ENCODE results near the gene CLIC5. TPM values are rescaled to one million over a fixed set of nuclear protein-coding genes. Genes with fewer than 3 reads are reported as not detected.

CLIC5 gene
- polyA plus RNA-seq, 1 donor: 16.5 TPM

DNA sequence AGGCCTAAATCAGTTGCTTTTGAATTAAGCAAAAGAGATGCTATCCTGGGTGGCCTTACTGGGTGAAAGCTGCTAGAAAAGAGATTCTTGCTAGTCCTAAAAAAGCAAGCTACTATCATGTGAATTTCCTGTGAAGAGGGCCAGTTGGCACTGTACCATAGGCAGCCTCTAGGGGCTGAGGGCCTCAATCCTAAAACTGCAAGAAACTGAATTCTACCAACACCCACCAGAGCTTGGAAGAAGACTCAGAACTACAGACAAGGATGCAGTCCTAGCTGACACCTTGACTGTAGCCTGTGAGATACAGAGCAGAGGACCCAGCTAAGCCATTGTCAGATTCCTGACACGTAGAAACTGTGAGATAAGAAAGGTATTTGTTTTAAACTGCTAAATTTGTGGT, 24.5 kb downstream of the CLIC5 start:
- DNase-seq: no peak

DNA sequence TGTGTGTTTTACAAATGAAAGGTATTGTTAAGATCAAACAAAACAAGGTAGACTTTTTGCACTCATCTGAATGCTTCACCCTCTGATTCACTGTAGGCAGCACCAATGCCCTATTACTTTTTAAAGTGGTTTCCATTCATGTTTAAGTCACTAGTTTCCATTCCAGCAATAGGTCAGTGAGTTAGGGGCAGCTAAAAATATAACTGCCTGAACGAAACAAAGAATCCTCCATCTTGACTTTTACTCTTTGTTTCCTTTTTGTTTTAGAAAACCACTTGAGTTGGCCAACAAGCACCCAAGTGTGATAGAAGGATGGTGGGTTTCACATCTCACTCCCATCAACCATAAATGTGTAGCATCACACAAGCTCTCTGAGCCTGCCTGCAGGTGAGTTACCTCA, 25.5 kb downstream of the CLIC5 start:
- no peak for DNase-seq

DNA sequence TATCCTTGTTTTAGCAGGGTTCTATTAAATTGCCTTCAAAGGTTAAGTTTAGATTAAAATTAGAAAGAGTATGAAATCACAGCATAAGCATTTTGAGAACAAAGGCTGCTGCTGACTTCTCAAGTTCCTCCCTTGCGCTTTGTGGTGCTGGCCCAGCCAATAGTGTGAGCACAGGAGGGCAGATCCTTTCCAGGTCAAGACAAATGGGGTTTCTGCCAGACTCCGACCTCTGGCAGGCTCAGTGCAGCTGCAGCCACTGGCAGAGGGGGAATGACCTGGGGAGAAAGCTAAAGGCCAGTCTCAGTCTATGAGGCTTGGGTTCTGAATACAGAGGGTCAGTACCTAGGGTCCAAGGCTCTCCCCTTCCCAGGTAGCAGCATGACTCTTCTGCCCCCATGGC, 27.0 kb downstream of the CLIC5 start:
- DNase-seq: no peak

DNA sequence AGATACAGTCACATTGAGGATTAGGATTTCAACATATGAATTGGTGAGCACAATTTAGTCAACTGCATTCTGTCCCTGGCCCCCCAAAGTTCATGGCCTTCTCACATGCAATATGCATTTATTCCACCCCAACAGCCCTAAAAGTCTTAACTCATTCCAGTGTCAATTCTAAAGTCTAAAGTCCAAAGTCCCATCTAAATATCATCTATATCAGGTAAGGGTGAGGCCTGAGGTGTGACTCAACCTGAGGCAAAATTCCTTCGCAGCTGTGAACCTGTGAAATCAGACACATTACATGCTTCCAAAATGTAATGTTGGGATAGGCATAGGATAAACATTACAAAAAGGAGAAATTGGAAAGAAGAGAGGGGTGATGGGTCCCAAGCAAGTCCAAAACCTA, 27.8 kb downstream of the CLIC5 start:
- DNase-seq: no peak

DNA sequence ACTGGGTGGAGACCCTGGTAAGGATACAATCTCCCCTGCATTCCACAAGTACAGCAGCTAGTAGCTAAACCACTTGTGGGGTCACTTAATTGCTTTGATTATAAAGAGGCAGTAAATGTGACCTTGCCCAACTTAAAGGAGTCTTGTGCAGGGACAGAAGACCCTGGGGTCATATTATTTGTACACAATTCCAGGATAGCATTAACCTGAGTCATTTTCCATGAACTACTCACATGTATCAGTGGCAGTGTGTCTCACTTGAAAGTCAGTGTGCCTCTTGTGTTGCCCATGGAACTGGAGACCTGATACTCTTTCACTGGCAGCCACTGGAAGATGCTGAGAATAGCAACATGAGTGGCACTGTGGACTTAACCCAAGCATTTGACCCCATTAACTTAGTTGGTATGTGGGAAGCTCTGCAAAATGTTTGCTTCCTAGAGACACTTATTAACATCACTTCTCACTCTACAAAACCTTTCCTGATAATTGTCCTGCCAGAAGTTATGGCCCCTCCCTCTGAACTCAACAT, 28.9 kb downstream of the CLIC5 start:
- DNase-seq: no peak

DNA sequence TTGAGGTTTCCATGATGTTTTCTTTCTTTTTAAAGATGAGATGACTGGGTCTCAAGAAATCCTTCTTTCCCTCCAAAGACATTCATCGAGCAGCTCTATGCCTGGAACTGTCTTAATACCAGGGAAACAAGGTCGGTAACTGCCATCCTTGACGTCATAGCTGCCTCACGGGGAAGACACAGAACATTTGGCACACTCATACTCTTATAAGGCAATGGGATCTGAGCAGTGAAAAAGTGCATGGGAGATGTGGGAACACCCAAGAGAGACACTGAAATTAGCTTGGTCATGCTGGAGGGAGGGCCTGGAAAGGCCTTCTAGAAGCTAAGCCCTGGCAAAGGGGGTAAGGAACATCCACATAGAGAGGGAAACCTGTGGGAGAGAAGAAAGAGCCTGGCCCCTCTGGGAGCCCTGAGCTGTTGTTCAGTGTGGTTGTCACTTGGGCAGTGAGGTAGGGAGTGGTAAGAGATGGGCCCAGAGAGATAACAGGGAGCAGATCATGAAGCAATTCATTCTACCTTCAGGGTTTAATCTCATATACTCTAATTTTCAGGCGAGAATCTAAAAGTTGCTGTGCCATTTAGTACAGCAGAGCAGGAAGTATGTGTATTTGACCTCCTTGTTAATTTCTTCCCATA, 30.8 kb downstream of the CLIC5 start:
- DNase-seq: no peak

GRCh38 chr6:45984347-45984746, 31.3 kb downstream of the CLIC5 start:
- DNase-seq: no peak

DNA sequence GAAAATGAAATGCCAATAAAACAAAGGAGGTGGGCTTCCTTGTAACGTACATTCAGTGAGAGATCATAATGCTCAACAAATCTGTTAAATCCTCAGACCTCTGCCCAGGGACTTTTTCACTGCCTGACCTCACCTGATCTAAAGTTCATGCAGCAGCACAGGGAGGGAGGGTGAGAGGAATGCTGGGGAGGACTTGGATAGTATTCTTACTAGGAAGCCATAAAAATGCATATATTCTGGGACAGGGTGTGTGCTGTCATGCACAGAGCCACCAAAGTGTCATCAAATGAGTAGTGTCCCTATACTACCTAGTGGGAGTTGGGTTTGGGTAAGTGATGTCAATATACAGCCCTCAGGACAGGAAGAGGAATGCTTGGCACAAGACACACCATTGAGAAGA, 32.6 kb downstream of the CLIC5 start:
- DNase-seq: no peak

DNA sequence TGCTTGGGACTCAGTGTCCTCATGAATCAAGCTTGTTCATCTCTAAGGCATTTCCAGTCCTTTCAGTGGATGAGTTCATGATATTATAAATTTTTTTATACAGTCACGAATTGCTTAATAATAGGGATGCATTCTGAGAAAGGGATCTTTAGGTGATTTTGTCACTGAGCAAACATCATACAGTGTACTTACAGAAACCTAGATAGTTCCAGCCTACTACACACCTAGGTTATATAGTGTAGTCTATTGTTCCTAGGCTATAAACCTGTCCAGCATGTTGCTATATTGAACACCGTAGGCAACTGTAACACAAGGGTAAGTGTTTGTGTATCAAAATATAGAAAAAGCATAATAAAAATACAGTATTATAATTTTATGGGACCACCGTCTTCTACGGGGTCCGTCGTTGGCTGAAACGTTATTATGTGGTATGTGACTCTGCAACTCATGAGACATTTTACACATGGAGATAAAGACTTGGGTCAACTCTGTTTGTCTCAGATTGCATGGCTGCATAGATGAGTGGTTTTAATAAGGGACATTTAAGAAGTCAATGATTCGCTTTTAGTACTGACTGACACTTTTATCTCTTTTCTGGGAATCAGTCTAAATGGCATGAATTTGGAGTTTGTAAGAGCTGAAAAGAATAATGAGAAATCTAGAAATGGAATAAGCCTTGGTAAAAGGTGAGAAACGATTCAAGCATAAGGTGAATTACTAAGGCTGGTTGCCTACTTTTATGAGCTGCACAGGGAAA, 33.2 kb downstream of the CLIC5 start:
- no peak for DNase-seq

DNA sequence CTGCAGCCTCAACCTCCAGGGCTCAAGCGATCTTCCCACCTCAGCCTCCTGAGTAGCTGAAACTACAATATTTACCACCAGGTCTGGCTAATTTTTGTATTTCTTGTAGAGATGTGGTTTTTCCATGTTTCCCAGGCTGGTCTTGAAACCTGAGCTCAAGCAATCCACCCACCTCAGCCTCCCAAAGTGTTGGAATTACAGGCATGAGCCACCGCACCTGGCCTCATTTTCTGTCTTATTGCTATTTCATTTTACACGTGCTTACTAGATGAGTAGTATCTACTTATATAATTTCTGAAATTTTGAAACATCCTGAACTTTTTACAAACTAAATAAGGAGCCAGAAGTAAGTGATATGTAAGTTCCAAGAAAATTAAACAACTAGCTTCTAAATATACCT, 34.6 kb downstream of the CLIC5 start:
- no peak for DNase-seq

DNA sequence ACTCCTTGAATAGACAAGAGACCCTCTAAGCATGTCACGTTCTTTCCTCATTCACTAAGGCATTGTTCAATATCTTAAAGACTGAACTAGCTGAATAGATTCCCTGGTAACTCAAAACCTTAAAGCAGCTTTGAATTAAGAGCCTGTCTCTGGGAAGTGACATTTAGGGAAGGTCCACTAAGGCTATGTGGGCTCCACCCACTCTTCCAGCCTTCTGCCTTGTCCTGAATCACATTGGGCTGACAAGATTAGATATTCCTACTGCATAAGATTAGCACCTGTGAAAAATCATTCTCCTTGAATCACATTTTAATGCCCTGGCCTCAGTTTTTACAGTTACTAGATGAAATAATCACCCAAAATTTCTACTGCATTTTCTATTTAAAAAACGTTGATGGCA, 36.3 kb downstream of the CLIC5 start:
- no peak for DNase-seq

- DNase-seq: no peak
Observed at GRCh38 chr6:45974596-45974995, 41.1 kb downstream of the CLIC5 start.

GRCh38 chr6:45972795-45973503, 42.7 kb downstream of the CLIC5 start:
- no peak for DNase-seq

DNA sequence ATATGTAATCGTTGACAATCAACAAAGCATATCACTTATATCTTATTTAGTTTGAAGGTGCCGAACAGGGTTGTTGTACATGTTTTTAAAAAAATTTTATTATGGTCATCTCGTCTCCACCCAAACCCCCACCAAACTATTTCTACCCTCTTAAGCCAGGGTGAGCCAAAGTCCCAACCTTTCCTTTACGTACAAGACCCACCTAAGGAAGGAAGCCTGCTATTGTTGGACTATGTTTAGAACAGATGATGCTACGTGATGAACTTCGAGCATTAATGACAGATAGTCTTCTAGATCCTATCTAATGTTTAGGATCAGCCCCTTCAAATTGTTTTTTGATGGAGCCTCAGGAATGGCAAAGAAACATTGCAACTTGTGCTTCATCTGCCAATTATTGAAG, 44.4 kb downstream of the CLIC5 start:
- no peak for DNase-seq

DNA sequence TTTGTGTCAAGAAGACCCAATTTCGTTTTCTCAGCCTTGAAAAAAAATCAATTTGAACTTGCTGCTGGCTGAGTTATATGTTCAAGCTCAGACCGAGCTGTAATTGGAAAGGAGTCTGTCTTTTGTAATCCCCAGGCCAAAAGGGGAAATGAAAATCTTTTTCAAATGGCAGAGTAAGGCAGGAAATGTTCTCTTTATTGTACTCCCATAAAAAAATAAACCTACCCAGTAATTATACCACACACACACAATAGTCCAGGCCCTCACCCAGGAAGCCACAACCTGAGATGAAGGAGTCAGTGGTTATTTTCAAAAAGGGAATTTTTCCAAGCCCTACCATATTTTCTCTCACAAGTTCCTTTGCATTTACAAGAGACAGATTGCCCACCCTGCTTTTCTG, 45.3 kb downstream of the CLIC5 start:
- no peak for DNase-seq

- DNase-seq: no peak
Observed at GRCh38 chr6:45969883-45970282, 45.8 kb downstream of the CLIC5 start.

GRCh38 chr6:45969026-45969425, 46.6 kb downstream of the CLIC5 start:
- no peak for DNase-seq

DNA sequence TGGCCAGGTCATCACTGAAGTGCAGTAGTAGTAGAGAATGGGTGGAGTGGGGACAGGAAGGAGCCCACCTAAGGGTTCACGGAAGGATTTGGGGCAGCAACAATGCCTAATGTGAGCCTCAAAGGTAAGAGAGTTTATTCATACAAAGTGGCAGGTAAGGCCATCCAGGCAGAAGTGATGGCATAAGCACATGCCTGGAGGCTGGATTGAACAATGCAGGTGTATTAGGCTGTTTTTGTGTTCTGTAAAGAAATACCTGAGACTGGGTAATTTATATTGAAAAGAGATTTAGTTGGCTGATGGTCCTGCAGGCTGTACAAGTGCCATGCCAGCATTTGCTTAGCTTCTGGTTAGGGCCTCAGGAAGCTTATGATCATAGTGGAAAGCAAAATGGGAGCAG, 48.3 kb downstream of the CLIC5 start:
- no peak for DNase-seq

DNA sequence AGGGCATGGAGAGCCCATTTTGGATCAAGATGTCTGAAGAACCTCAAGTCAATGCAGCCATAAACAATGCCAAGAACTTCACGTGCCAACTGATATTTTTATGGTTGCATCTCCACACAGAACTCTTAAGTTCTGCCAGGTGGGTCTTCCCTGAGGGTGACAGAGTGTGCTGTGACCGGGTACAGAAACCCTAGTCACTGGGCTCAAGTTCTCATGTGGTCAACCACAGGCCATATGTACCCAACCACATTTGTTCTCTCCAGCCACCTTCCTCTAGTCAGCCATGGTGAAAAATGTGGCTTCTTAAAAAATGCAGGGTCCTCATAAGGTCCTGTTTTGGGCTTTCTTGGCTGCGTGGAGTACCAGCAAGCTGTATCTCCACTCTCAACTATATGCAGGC, 48.9 kb downstream of the CLIC5 start:
- no peak for DNase-seq

- no peak for DNase-seq
Observed at GRCh38 chr6:45966340-45966739, 49.3 kb downstream of the CLIC5 start.

DNA sequence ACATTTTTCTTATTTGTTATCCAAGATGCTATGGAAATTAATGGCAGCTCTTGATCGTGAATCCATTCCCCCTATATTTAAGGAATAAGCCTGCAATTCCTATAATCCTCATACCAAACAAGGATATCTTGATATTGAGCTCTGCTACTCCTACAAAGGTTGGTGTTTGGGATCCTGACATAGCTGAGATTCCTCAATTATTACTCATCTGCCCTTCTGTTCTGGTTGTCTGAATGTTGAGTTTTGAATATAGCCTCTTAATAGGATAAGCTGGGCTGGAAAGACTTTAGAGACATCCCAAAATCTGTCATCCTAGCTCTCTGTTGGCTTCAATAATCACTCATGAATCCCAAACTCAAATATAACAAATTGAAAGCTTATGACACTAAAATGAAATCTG, 49.9 kb downstream of the CLIC5 start:
- DNase-seq: no peak

DNA sequence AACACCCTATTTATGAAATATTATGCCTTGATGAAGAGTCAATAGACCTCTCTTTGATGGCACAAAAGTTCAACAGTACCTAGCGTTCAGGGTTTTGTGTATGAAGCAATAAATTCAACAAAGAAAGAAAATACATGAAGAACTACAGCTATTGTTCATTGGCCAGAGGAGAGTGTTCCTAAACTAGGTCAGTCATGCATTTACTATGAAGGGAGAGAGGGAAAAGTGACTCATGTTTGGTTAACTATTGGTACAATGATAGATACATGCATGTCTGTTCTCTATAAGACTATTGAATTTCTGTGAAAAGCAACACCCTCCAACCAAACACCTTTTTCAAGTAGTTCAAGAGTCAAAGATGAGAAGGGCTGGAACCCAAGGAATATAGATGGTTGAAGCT, 50.7 kb downstream of the CLIC5 start:
- DNase-seq: no peak

GRCh38 chr6:45964300-45964699, 51.4 kb downstream of the CLIC5 start:
- DNase-seq: no peak

- no peak for DNase-seq
Observed at GRCh38 chr6:45963896-45964295, 51.8 kb downstream of the CLIC5 start.
